B cell (primary cell): ENCODE results near the gene N4BP2. TPM values are rescaled to one million over a fixed set of nuclear protein-coding genes. Genes with fewer than 3 reads are reported as not detected.
"Not testable (repeated sequence)": the region's sequence is repeated elsewhere in the genome, so short reads cannot be mapped to it uniquely, and the experiment has no call there.

Experiments used
- ATAC-seq: fragments of 200-7000 bp; cut with Tn5 transposase; one replicate; pipeline ENCODE4 v1.10.0; 2021; ENCODE audit warnings: low read depth, mild to moderate bottlenecking, moderate number of reproducible peaks, moderate library complexity
- CTCF ChIA-PET: fragments of 350-600 bp; sonication (Branson Sonifier 250); formaldehyde crosslinking; loops from one replicate; lab custom pipeline; 2021; ENCODE audit warnings: antibody characterized with exemption, inconsistent platforms; lab: Charles Lee
- POLR2A ChIA-PET: fragments of 350-600 bp; sonication (Branson Sonifier 250); formaldehyde crosslinking; loops from one replicate; lab custom pipeline; 2021; ENCODE audit warnings: antibody characterized with exemption; lab: Charles Lee
- DNase-seq: peaks from one replicate; pipeline ENCODE4 v3.0.0; 2013
- H2AFZ ChIP-seq: 2 replicates; pipeline ENCODE4 v1.6.1; 2012; ENCODE audit warnings: mild to moderate bottlenecking, low read depth, low read length; ENCODE audit not compliant: insufficient read depth, poor library complexity, severe bottlenecking
- H3K27ac ChIP-seq, 2 donors: 1 replicate in 1 of 2; 2 replicates in 1 of 2; pipeline ENCODE4 v1.5.1; 2012 to 2013; ENCODE audit warnings: low read length in 2 of 2, mild to moderate bottlenecking in 2 of 2, moderate library complexity in 1 of 2
- H3K27me3 ChIP-seq, 4 experiments: fragments of 200-600 bp in 1 of 4; sonication (generic) in 1 of 4; replicated peaks in 1 of 4; 1 replicate in 2 of 4; 2 replicates in 2 of 4; pipeline versions ENCODE4 v1.6.1 to v1.7.0; 2013 to 2016; ENCODE audit warnings: low read length in 3 of 4, mild to moderate bottlenecking in 2 of 4, mixed read lengths in 1 of 4, moderate library complexity in 1 of 4; ENCODE audit not compliant: insufficient read depth in 4 of 4, control insufficient read depth in 3 of 4; ENCODE audit errors: control extremely low read depth in 1 of 4
- H3K36me3 ChIP-seq, 2 experiments: replicated peaks in 1 of 2; 1 replicate in 1 of 2; 2 replicates in 1 of 2; pipeline versions ENCODE4 v1.6.1 to v1.7.1; 2013; ENCODE audit warnings: low read length in 1 of 2; ENCODE audit not compliant: insufficient read depth in 2 of 2, control insufficient read depth in 1 of 2; ENCODE audit errors: control extremely low read depth in 1 of 2, extremely low read depth in 1 of 2
- H3K4me1 ChIP-seq, 2 donors: fragments of 200-600 bp in 1 of 2; sonication (generic) in 1 of 2; 1 replicate in 1 of 2; 2 replicates in 1 of 2; pipeline versions ENCODE4 v1.5.1 to v1.6.1; 2013 to 2017; ENCODE audit warnings: low read length in 2 of 2; ENCODE audit not compliant: control insufficient read depth in 2 of 2, insufficient read depth in 2 of 2
- H3K4me2 ChIP-seq: replicated peaks from 2 replicates; pipeline ENCODE3; 2012; ENCODE audit warnings: mild to moderate bottlenecking, low read depth, low read length; ENCODE audit not compliant: poor library complexity, severe bottlenecking
- H3K4me3 ChIP-seq, 5 experiments: fragments of 200-600 bp in 1 of 5; sonication (generic) in 1 of 5; 1 replicate in 3 of 5; 2 replicates in 2 of 5; pipeline versions ENCODE4 v1.5.1 to v1.7.0; 2011 to 2016; ENCODE audit warnings: low read length in 4 of 5, mild to moderate bottlenecking in 4 of 5, low read depth in 2 of 5, control low read depth in 1 of 5, moderate library complexity in 1 of 5; ENCODE audit not compliant: insufficient read depth in 1 of 5; ENCODE audit errors: control extremely low read depth in 1 of 5, extremely low read depth in 1 of 5
- H3K79me2 ChIP-seq: fragments of 200-600 bp; sonication (generic); one replicate; pipeline ENCODE4 v1.6.0; 2016; ENCODE audit warnings: low read length; ENCODE audit not compliant: control insufficient read depth, insufficient read depth
- H3K9ac ChIP-seq: fragments of 200-600 bp; sonication (generic); 2 replicates; pipeline ENCODE4 v1.6.1; 2017; ENCODE audit warnings: mild to moderate bottlenecking, low read length, moderate library complexity
- H3K9me3 ChIP-seq, 3 donors: one replicate each; pipeline versions ENCODE4 v1.6.1 to v1.7.1; 2013; ENCODE audit warnings: low read length in 2 of 3; ENCODE audit not compliant: control insufficient read depth in 2 of 3, insufficient read depth in 1 of 3; ENCODE audit errors: control extremely low read depth in 1 of 3
- H4K20me1 ChIP-seq: 2 replicates; pipeline ENCODE4 v1.6.0; 2012; ENCODE audit warnings: mild to moderate bottlenecking, low read length; ENCODE audit not compliant: insufficient read depth, control insufficient read depth, poor library complexity, severe bottlenecking
- H3K27ac Mint-ChIP-seq: one replicate; pipeline ENCODE4 v1.8.0; 2021; ENCODE audit warnings: mixed read lengths
- H3K27me3 Mint-ChIP-seq: one replicate; pipeline ENCODE4 v1.8.0; 2021; ENCODE audit warnings: mixed read lengths
- H3K4me1 Mint-ChIP-seq: one replicate; pipeline ENCODE4 v1.8.0; 2021; ENCODE audit warnings: mixed read lengths
- H3K4me3 Mint-ChIP-seq: one replicate; pipeline ENCODE4 v1.8.0; 2021; ENCODE audit warnings: mixed read lengths
- H3K9me3 Mint-ChIP-seq: one replicate; pipeline ENCODE4 v1.8.0; 2022; ENCODE audit warnings: mixed read lengths; ENCODE audit not compliant: insufficient read depth
- EZH2 ChIP-seq: IDR thresholded peaks from 2 replicates; pipeline ENCODE4 v1.6.1; 2012; ENCODE audit warnings: borderline replicate concordance, low read depth, mild to moderate bottlenecking, moderate library complexity, low read length; ENCODE audit not compliant: insufficient read depth, poor library complexity, severe bottlenecking
- WGBS: methylation state at CpG from one replicate; pipeline ENCODE4 v1.1.5; 2013; ENCODE audit warnings: missing lambda C conversion rate; ENCODE audit not compliant: insufficient coverage; 5-methylcytosine and 5-hydroxymethylcytosine counted together
- intact Hi-C: fragments of 100-400 bp; cut with micrococcal nuclease; formaldehyde crosslinking; loops from one replicate; pipeline ENCODE4 v1.10.0; 2022
- polyA plus RNA-seq: library from polyadenylated mRNA; depleted of rRNA; stranded (reverse); fragments of >200 nt; gene quantifications from 2 replicates; pipeline ENCODE4 v1.2.3, GENCODE V29; 2012
- total RNA-seq, 2 donors: library from RNA; stranded (reverse); fragments of 120-200 nt in 1 of 2; gene quantifications; 1 replicate in 1 of 2; 2 replicates in 1 of 2; pipeline versions ENCODE4 v1.2.3 to v1.2.4, GENCODE V29; 2013 to 2022
- TF ChIP-seq, protein P1 (sequence below): fragments of 200-600 bp; IDR thresholded peaks from one replicate; pipeline ENCODE4 v1.8.0; 2022; ENCODE audit warnings: antibody characterized with exemption, mild to moderate bottlenecking

N4BP2 gene
- total and polyA plus RNA-seq, 2 donors (not counting 1 experiment from before 2014, with no cell fraction given) = 2.4 to 12.8 TPM

DNA sequence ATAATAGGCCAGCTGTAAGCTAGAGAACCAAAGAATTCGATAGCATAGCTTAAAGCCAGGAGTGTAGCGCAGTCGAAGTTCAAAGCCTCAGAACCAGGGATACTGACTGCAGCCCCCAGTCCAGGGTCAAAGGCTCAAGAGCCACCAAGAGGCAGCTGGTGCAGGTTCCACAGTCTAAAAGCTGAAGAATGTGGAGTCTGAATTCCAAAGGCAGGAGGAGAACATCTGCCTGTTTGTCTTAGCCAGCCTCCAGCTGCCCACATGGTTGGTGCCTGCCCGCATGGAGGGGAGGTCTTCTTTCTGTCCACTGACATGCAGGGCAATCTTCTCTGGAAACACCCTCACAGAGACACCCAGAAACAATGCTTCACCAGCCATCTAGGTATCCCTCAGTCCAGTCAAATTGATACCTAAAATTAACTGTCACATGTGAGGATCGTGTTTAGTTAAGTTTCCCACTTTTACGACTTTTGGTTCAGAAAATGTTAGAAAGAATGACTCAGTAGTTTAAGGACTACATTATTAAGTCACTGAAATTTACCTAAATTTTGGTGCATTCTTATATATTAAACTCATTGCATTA, 87.4 kb downstream of the N4BP2 start:
- H3K4me1 ChIP-seq = no peaks in the 10 kb centered on the region
- H3K27ac ChIP-seq = no peak overlapping the region
- no peaks in the 10 kb centered on the region for H4K20me1 ChIP-seq
- H3K4me3 Mint-ChIP-seq = no peak overlapping the region
- H3K4me2 ChIP-seq = no peak overlapping the region
- no peak overlapping the region for H3K27ac Mint-ChIP-seq
- no peaks in the 10 kb centered on the region for H3K27me3 ChIP-seq
- H3K27me3 Mint-ChIP-seq = no peaks in the 10 kb centered on the region
- TF ChIP-seq EZH2 = no peak
- TF ChIP-seq, protein P1, sequence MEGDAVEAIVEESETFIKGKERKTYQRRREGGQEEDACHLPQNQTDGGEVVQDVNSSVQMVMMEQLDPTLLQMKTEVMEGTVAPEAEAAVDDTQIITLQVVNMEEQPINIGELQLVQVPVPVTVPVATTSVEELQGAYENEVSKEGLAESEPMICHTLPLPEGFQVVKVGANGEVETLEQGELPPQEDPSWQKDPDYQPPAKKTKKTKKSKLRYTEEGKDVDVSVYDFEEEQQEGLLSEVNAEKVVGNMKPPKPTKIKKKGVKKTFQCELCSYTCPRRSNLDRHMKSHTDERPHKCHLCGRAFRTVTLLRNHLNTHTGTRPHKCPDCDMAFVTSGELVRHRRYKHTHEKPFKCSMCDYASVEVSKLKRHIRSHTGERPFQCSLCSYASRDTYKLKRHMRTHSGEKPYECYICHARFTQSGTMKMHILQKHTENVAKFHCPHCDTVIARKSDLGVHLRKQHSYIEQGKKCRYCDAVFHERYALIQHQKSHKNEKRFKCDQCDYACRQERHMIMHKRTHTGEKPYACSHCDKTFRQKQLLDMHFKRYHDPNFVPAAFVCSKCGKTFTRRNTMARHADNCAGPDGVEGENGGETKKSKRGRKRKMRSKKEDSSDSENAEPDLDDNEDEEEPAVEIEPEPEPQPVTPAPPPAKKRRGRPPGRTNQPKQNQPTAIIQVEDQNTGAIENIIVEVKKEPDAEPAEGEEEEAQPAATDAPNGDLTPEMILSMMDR = no peak
- ChIA-PET POLR2A (interaction anchor here (0.9 kb wide), 1 partner anchor 166 kb away, joined by 3 read pairs; no protein-coding TSS in a partner anchor), CTCF (interaction anchor here (1.0 to 1.9 kb wide), 4 partner anchors 165 to 181 kb away, joined by 3 to 5 read pairs (median 4); no protein-coding TSS in a partner anchor)
- H2AFZ ChIP-seq = no peak overlapping the region
- no peak overlapping the region for H3K4me3 ChIP-seq
- intact Hi-C loops = no loop called here
- peaks cover 0 to 2% of the 10 kb centered on the region in 2 experiments for H3K36me3 ChIP-seq
- H3K79me2 ChIP-seq = peaks cover 4% of the 10 kb centered on the region
- no peaks in the 10 kb centered on the region for H3K4me1 Mint-ChIP-seq
- 100% methylated on average over 3 of the region's 6 CpGs for whole genome bisulfite sequencing
- H3K9ac ChIP-seq = no peak overlapping the region
- ATAC-seq = no peak
- H3K9me3 ChIP-seq = no peaks in the 10 kb centered on the region
- no peak for DNase-seq
- H3K9me3 Mint-ChIP-seq = no peaks in the 10 kb centered on the region

DNA sequence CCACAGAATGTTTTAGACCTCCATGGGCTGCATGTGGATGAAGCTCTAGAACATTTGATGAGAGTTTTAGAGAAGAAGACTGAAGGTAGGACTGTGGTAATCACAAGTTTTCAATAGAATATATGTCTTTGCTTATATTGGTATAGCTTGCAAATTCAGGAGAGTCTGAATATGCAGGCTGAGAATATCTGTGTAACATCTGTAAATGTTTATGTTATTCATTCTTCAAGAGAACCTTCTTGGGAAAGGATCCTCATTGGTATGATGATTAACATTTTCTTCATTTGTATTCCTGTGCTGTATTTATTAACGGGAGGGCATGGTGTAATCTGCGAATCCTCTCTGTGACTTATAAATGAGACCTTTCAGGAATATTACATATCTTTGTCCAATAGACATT, 88.1 kb downstream of the N4BP2 start:
- Histone ChIP-seq H4K20me1 (no peaks in the 10 kb centered on the region), H3K4me1 (no peaks in the 10 kb centered on the region), H3K9ac (no peak overlapping the region), H3K9me3 (no peaks in the 10 kb centered on the region), H3K27ac (no peak overlapping the region), H3K27me3 (no peaks in the 10 kb centered on the region), H3K36me3 (peaks cover 0 to 2% of the 10 kb centered on the region in 2 experiments), H3K4me2 (no peak overlapping the region), H3K4me3 (no peak overlapping the region), H3K79me2 (peaks cover 11% of the 10 kb centered on the region), H2AFZ (no peak overlapping the region)
- TF ChIP-seq, protein P1 = no peak
- TF ChIP-seq EZH2 = no peak
- ATAC-seq (no peak), DNase-seq (no peak)
- POLR2A ChIA-PET = no interaction called here
- H3K4me3 Mint-ChIP-seq = no peak overlapping the region
- CTCF ChIA-PET = interaction anchor here (1.6 kb wide), 2 partner anchors 165 to 180 kb away, joined by 4 read pairs; no protein-coding TSS in a partner anchor
- no peak overlapping the region for H3K27ac Mint-ChIP-seq
- intact Hi-C loops = no loop called here
- no CpG with 5 or more reads among the region's 2 CpGs for WGBS
- H3K27me3 Mint-ChIP-seq = no peaks in the 10 kb centered on the region
- H3K9me3 Mint-ChIP-seq = no peaks in the 10 kb centered on the region
- no peaks in the 10 kb centered on the region for H3K4me1 Mint-ChIP-seq

DNA sequence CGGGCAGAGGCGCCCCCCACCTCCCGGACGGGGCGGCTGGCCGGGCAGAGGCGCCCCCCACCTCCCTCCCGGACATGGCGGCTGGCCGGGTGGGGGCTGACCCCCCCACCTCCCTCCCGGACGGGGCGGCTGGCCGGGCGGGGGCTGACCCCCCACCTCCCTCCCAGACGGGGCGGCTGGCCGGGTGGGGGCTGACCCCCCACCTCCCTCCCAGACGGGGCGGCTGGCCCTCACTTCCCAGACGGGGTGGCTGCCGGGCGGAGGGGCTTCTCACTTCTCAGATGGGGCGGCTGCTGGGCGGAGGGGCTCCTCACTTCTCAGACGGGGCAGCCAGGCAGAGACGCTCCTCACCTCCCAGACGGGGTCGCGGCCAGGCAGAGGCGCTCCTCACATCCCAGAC, 90.8 kb downstream of the N4BP2 start:
- H3K9ac ChIP-seq, H4K20me1 ChIP-seq, H3K27me3 ChIP-seq, H3K27ac Mint-ChIP-seq, H3K4me3 ChIP-seq, H3K36me3 ChIP-seq, POLR2A ChIA-PET, H3K9me3 Mint-ChIP-seq, H3K4me3 Mint-ChIP-seq, CTCF ChIA-PET, H3K4me2 ChIP-seq, ATAC-seq, DNase-seq, H3K27me3 Mint-ChIP-seq, H2AFZ ChIP-seq, H3K27ac ChIP-seq, intact Hi-C loops: not testable (repeated sequence)
- Histone ChIP-seq H3K9me3 (peaks cover 0 to 11% (median 6%) of the 10 kb centered on the region in 3 donors), H3K79me2 (peaks cover 39% of the 10 kb centered on the region), H3K4me1 (peaks cover 19 to 24% of the 10 kb centered on the region in 2 donors)
- H3K4me1 Mint-ChIP-seq = peaks cover 25% of the 10 kb centered on the region
- WGBS = no CpG with 5 or more reads among the region's 31 CpGs
